Neural crest cell (in vitro differentiated cells): ENCODE measurements around the gene RPS15. TPM values are rescaled to one million over a fixed set of nuclear protein-coding genes. Genes with fewer than 3 reads are reported as not detected.
A peak's percentile ranks its signal among the peaks of the same experiment; 100 is the strongest.

Experiments used
- DNase-seq: peaks from one replicate; pipeline ENCODE4 v3.0.0; 2021; ENCODE audit warnings: low read depth, mixed read lengths, low spot score
- H3K27ac Mint-ChIP-seq: one replicate; pipeline ENCODE4 v1.8.0; 2021; ENCODE audit warnings: mild to moderate bottlenecking, mixed read lengths; ENCODE audit not compliant: unreplicated experiment
- H3K27me3 Mint-ChIP-seq: 2 replicates; pipeline ENCODE4 v1.8.0; 2021; ENCODE audit warnings: low read depth, mild to moderate bottlenecking, mixed read lengths
- H3K36me3 Mint-ChIP-seq: 2 replicates; pipeline ENCODE4 v1.8.0; 2021; ENCODE audit warnings: low read depth, mild to moderate bottlenecking, mixed read lengths
- H3K4me1 Mint-ChIP-seq: 2 replicates; pipeline ENCODE4 v1.8.0; 2021; ENCODE audit warnings: mixed read lengths
- H3K4me3 Mint-ChIP-seq: one replicate; pipeline ENCODE4 v1.8.0; 2021; ENCODE audit warnings: mild to moderate bottlenecking, mixed read lengths
- H3K9me3 Mint-ChIP-seq: 2 replicates; pipeline ENCODE4 v1.8.0; 2021; ENCODE audit warnings: mixed read lengths
- CTCF ChIP-seq: fragments of 200-600 bp; sonication (generic); conservative IDR thresholded peaks from 2 replicates; pipeline ENCODE4 v1.5.0; 2021; ENCODE audit warnings: antibody characterized with exemption, mild to moderate bottlenecking
- total RNA-seq: library from RNA; stranded (reverse); gene quantifications from 2 replicates; pipeline ENCODE4 v1.2.1, GENCODE V29; 2021

The RPS15 gene
- total RNA-seq, 1 donor from 2014 or later, result 1,580 TPM

GRCh38 chr19:1465191-1466016 is 27.2 kb downstream of the RPS15 start:
- peaks cover 34% of the 10 kb centered on the region for H3K27me3 Mint-ChIP-seq
- no peak overlapping the region for H3K27ac Mint-ChIP-seq
- H3K4me1 Mint-ChIP-seq, result no peaks in the 10 kb centered on the region
- H3K4me3 Mint-ChIP-seq, result no peak overlapping the region
- no peaks in the 10 kb centered on the region for H3K36me3 Mint-ChIP-seq
- no peak for DNase-seq
- TF ChIP-seq CTCF, result peak; percentile 60
- no peaks in the 10 kb centered on the region for H3K9me3 Mint-ChIP-seq

GRCh38 chr19:1466018-1466460 is 27.8 kb downstream of the RPS15 start:
- TF ChIP-seq CTCF, result no peak
- DNase-seq, result no peak
- no peaks in the 10 kb centered on the region for H3K9me3 Mint-ChIP-seq
- peaks cover 41% of the 10 kb centered on the region for H3K27me3 Mint-ChIP-seq
- no peak overlapping the region for H3K4me3 Mint-ChIP-seq
- no peaks in the 10 kb centered on the region for H3K36me3 Mint-ChIP-seq
- no peaks in the 10 kb centered on the region for H3K4me1 Mint-ChIP-seq
- H3K27ac Mint-ChIP-seq, result no peak overlapping the region

- no peak overlapping the region for H3K27ac Mint-ChIP-seq
- peaks cover 47% of the 10 kb centered on the region for H3K27me3 Mint-ChIP-seq
- H3K36me3 Mint-ChIP-seq, result no peaks in the 10 kb centered on the region
- H3K9me3 Mint-ChIP-seq, result no peaks in the 10 kb centered on the region
- no peak overlapping the region for H3K4me3 Mint-ChIP-seq
- H3K4me1 Mint-ChIP-seq, result no peaks in the 10 kb centered on the region
- DNase-seq, result no peak
- TF ChIP-seq CTCF, result no peak
These were observed 28.4 kb downstream of the RPS15 start for GRCh38 chr19:1466461-1467214.

GRCh38 chr19:1467215-1467489 is 29.0 kb downstream of the RPS15 start:
- H3K27me3 Mint-ChIP-seq, result peaks cover 52% of the 10 kb centered on the region
- no peaks in the 10 kb centered on the region for H3K9me3 Mint-ChIP-seq
- no peak for TF ChIP-seq CTCF
- no peaks in the 10 kb centered on the region for H3K4me1 Mint-ChIP-seq
- no peak for DNase-seq
- H3K36me3 Mint-ChIP-seq, result no peaks in the 10 kb centered on the region
- no peak overlapping the region for H3K27ac Mint-ChIP-seq
- no peak overlapping the region for H3K4me3 Mint-ChIP-seq

GRCh38 chr19:1467490-1468273 is 29.5 kb downstream of the RPS15 start:
- no peaks in the 10 kb centered on the region for H3K36me3 Mint-ChIP-seq
- H3K4me3 Mint-ChIP-seq, result no peak overlapping the region
- no peak for DNase-seq
- H3K27ac Mint-ChIP-seq, result no peak overlapping the region
- H3K9me3 Mint-ChIP-seq, result no peaks in the 10 kb centered on the region
- no peaks in the 10 kb centered on the region for H3K4me1 Mint-ChIP-seq
- H3K27me3 Mint-ChIP-seq, result peaks cover 56% of the 10 kb centered on the region
- TF ChIP-seq CTCF, result no peak
